VCaP (cell line): ENCODE data around the gene SAA4.

Experiments
- H3K27ac ChIP-seq: fragments of 450-650 bp; 2 replicates; pipeline ENCODE4 v1.5.1; 2017
- TF ChIP-seq, protein P1 (sequence below): fragments of 450-650 bp; conservative IDR thresholded peaks from 2 replicates; pipeline ENCODE4 v1.5.1; 2017; ENCODE audit warnings: mild to moderate bottlenecking, moderate library complexity

The SAA4 gene

DNA sequence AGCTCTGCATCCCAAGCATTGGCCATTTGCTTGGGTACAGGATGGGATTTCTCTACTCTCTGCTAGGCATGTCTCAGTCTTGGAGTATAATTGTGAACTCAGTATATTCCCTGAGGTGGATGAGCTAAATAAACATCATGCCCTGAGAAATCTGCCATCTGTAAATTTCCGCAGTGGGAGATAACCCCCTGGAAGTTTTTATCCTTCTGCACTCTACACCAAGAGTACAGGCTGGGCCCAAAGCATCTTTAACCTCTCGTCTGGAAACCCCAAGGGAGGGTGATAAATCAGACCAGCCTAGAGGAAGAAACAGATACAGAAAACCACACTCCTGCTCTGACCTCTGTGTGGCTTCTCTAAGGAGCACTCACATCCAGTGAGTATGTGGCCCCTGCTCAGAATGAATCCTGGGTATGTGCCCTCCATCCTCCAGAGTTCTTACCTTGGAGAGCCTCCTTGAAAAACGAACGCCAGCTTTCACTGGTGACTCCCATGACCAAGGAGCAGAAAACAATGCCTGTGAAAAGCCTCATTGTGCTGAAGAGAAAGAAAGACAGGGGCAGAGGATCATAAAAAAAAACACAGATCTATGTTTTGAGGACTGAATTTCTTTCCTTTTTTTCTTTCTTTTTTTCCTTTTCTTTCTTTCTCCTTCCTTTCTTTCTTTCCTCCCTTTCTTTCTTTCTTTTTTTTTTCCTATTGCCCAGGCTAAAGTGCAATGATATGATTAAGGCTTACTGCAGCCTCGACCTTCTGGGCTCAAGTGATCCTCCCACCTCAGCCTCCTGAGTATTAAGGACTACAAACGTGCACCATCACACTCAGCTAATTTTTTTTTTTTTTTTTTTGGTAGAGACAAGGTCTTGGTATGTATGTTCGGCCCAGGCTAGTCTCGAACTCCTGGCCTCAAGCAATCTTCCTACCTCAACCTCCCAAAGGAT is 938 bp downstream of the SAA4 start:
- TF ChIP-seq, protein P1, sequence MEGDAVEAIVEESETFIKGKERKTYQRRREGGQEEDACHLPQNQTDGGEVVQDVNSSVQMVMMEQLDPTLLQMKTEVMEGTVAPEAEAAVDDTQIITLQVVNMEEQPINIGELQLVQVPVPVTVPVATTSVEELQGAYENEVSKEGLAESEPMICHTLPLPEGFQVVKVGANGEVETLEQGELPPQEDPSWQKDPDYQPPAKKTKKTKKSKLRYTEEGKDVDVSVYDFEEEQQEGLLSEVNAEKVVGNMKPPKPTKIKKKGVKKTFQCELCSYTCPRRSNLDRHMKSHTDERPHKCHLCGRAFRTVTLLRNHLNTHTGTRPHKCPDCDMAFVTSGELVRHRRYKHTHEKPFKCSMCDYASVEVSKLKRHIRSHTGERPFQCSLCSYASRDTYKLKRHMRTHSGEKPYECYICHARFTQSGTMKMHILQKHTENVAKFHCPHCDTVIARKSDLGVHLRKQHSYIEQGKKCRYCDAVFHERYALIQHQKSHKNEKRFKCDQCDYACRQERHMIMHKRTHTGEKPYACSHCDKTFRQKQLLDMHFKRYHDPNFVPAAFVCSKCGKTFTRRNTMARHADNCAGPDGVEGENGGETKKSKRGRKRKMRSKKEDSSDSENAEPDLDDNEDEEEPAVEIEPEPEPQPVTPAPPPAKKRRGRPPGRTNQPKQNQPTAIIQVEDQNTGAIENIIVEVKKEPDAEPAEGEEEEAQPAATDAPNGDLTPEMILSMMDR = no peak
- H3K27ac ChIP-seq = no peak overlapping the region

DNA sequence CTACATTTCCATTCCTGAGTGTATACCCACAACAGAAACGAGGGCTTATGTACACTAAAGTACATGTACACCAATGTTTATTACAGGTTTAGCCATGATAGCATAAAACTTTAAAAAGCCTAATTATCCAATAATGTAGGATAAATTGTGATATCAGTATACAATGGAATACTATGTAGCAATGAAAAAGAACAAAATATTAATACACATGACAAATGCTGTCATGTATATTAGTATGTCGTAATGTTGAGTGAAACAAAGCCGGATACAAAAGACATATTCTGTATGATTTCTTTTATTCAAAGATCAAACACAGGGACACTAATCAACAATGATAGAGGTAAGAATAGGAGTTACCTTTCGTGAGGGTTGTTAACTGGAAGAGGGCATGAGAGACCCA is 2.7 kb downstream of the SAA4 start:
- TF ChIP-seq, protein P1 = no peak
- no peak overlapping the region for H3K27ac ChIP-seq

GRCh38 chr11:18230859-18231258 is 5.7 kb downstream of the SAA4 start:
- H3K27ac ChIP-seq = no peak overlapping the region
- TF ChIP-seq, protein P1 = no peak

DNA sequence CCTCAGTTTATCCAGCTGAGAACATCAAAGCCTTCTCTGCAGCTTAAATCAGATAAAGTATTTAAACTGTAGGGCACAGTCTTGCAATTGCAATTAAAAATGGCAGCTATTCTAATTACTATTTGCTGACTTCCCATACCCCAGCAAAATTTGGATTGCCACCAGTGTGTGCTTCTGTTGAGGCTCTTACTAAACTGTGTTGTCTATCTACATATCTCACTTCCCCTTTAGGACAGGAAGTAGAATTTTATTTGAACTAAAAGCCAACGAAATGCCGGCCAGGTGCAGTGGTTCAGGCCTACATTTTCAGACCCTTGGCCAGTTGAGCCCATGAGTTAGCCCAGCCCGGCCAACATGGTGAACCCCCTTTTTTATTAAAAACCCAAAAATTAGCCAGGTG is 7.1 kb downstream of the SAA4 start:
- no peak overlapping the region for H3K27ac ChIP-seq
- TF ChIP-seq, protein P1 = no peak

GRCh38 chr11:18225913-18226312 is 10.7 kb downstream of the SAA4 start:
- TF ChIP-seq, protein P1 = no peak
- H3K27ac ChIP-seq = no peak overlapping the region

- H3K27ac ChIP-seq = no peak overlapping the region
- TF ChIP-seq, protein P1 = no peak
Measured at GRCh38 chr11:18223591-18224387, 12.8 kb downstream of the SAA4 start.

- no peak overlapping the region for H3K27ac ChIP-seq
- TF ChIP-seq, protein P1 = no peak
Measured at GRCh38 chr11:18222814-18223421, 13.7 kb downstream of the SAA4 start.
